ENCODE data around the gene SLC12A8.

SLC12A8 gene

GRCh38 chr3:125191730-125192129 is 20.8 kb downstream of the SLC12A8 start:
- no peaks in the 10 kb centered on the region for H3K79me2 ChIP-seq
- no peak overlapping the region for H3K27ac ChIP-seq
- H3K9ac ChIP-seq = no peak overlapping the region
- no peaks in the 10 kb centered on the region for H3K27me3 ChIP-seq (ENCODE audit: control insufficient read depth, insufficient read depth, low read length)
- no peaks in the 10 kb centered on the region for H3K36me3 ChIP-seq (ENCODE audit: control insufficient read depth, insufficient read depth, low read length)
- no peak overlapping the region for H2AFZ ChIP-seq
- no peak for TF ChIP-seq CTCF (IDR thresholded peaks at IDR 0.05)
- peaks cover 9% of the 10 kb centered on the region for H3K4me1 ChIP-seq
- H3K4me2 ChIP-seq (ENCODE audit: low read length) = no peak overlapping the region
- no peaks in the 10 kb centered on the region for H3K9me3 ChIP-seq (ENCODE audit: control insufficient read depth, low read length)
- no peak overlapping the region for H3K4me3 ChIP-seq (ENCODE audit: low read depth, low read length)

- no peaks in the 10 kb centered on the region for H3K79me2 ChIP-seq
- no peaks in the 10 kb centered on the region for H3K9me3 ChIP-seq (ENCODE audit: control insufficient read depth, low read length)
- TF ChIP-seq CTCF (IDR thresholded peaks at IDR 0.05) = no peak
- H3K4me3 ChIP-seq (ENCODE audit: low read depth, low read length) = no peak overlapping the region
- peaks cover 13% of the 10 kb centered on the region for H3K4me1 ChIP-seq
- no peaks in the 10 kb centered on the region for H3K27me3 ChIP-seq (ENCODE audit: control insufficient read depth, insufficient read depth, low read length)
- H3K4me2 ChIP-seq (ENCODE audit: low read length) = no peak overlapping the region
- no peak overlapping the region for H3K9ac ChIP-seq
- H3K36me3 ChIP-seq (ENCODE audit: control insufficient read depth, insufficient read depth, low read length) = no peaks in the 10 kb centered on the region
- no peak overlapping the region for H2AFZ ChIP-seq
- H3K27ac ChIP-seq = no peak overlapping the region
Observed at GRCh38 chr3:125191256-125191655, 21.3 kb downstream of the SLC12A8 start.

- H3K27me3 ChIP-seq (ENCODE audit: control insufficient read depth, insufficient read depth, low read length) = no peaks in the 10 kb centered on the region
- no peak overlapping the region for H3K27ac ChIP-seq
- H3K79me2 ChIP-seq = no peaks in the 10 kb centered on the region
- peaks cover 14% of the 10 kb centered on the region for H3K4me1 ChIP-seq
- TF ChIP-seq CTCF (IDR thresholded peaks at IDR 0.05) = no peak
- H3K9me3 ChIP-seq (ENCODE audit: control insufficient read depth, low read length) = no peaks in the 10 kb centered on the region
- no peak overlapping the region for H2AFZ ChIP-seq
- no peak overlapping the region for H3K4me2 ChIP-seq (ENCODE audit: low read length)
- H3K36me3 ChIP-seq (ENCODE audit: control insufficient read depth, insufficient read depth, low read length) = no peaks in the 10 kb centered on the region
- no peak overlapping the region for H3K4me3 ChIP-seq (ENCODE audit: low read depth, low read length)
- no peak overlapping the region for H3K9ac ChIP-seq
Observed at GRCh38 chr3:125190786-125191185, 21.8 kb downstream of the SLC12A8 start.

GRCh38 chr3:125189378-125190165 is 23.0 kb downstream of the SLC12A8 start:
- Histone ChIP-seq H3K9me3 (ENCODE audit: control insufficient read depth, low read length) (no peaks in the 10 kb centered on the region), H3K79me2 (no peaks in the 10 kb centered on the region), H3K36me3 (ENCODE audit: control insufficient read depth, insufficient read depth, low read length) (no peaks in the 10 kb centered on the region), H3K9ac (no peak overlapping the region), H3K4me2 (ENCODE audit: low read length) (no peak overlapping the region), H2AFZ (no peak overlapping the region), H3K27ac (no peak overlapping the region), H3K27me3 (ENCODE audit: control insufficient read depth, insufficient read depth, low read length) (no peaks in the 10 kb centered on the region), H3K4me3 (ENCODE audit: low read depth, low read length) (no peak overlapping the region), H3K4me1 (peaks cover 5% of the 10 kb centered on the region)
- TF ChIP-seq CTCF (IDR thresholded peaks at IDR 0.05) = no peak

GRCh38 chr3:125188955-125189354 is 23.6 kb downstream of the SLC12A8 start:
- no peak overlapping the region for H3K27ac ChIP-seq
- H3K9ac ChIP-seq = no peak overlapping the region

More at GRCh38 chr3:125188955-125189354, 23.6 kb downstream of the SLC12A8 start:
- no peak overlapping the region for H3K4me3 ChIP-seq (ENCODE audit: low read depth, low read length)
- H2AFZ ChIP-seq = no peak overlapping the region
- TF ChIP-seq CTCF (IDR thresholded peaks at IDR 0.05) = no peak
- no peak overlapping the region for H3K4me2 ChIP-seq (ENCODE audit: low read length)
- no peaks in the 10 kb centered on the region for H3K79me2 ChIP-seq
- H3K27me3 ChIP-seq (ENCODE audit: control insufficient read depth, insufficient read depth, low read length) = no peaks in the 10 kb centered on the region
- H3K4me1 ChIP-seq = peaks cover 5% of the 10 kb centered on the region
- no peaks in the 10 kb centered on the region for H3K36me3 ChIP-seq (ENCODE audit: control insufficient read depth, insufficient read depth, low read length)
- H3K9me3 ChIP-seq (ENCODE audit: control insufficient read depth, low read length) = no peaks in the 10 kb centered on the region

Measured in parathyroid adenoma (tissue), 2 donors.